Smooth muscle cell (in vitro differentiated cells): ENCODE results near the gene GMPPA. TPM values are rescaled to one million over a fixed set of nuclear protein-coding genes. Genes with fewer than 3 reads are reported as not detected.

ENCODE experiments used
- DNase-seq: peaks from one replicate; lab custom pipeline; 2025; ENCODE audit not compliant: unreplicated experiment; lab: John Stamatoyannopoulos, UW
- H2AFZ ChIP-seq: fragments of 200-600 bp; sonication (generic); 2 replicates; pipeline ENCODE4 v1.6.0; 2016; ENCODE audit warnings: antibody characterized with exemption, low read depth, mild to moderate bottlenecking
- H3F3A ChIP-seq: fragments of 200-600 bp; sonication (generic); 2 replicates; pipeline ENCODE4 v1.6.0; 2017; ENCODE audit warnings: antibody characterized with exemption, low read depth
- H3K27ac ChIP-seq: fragments of 200-600 bp; sonication (generic); 2 replicates; pipeline ENCODE4 v1.5.1; 2016; ENCODE audit warnings: low read depth, mild to moderate bottlenecking
- H3K27me3 ChIP-seq: fragments of 200-600 bp; sonication (generic); 2 replicates; pipeline ENCODE4 v1.6.1; 2016; ENCODE audit warnings: low read depth, mild to moderate bottlenecking
- H3K36me3 ChIP-seq: fragments of 200-600 bp; sonication (generic); 2 replicates; pipeline ENCODE4 v1.5.1; 2016; ENCODE audit warnings: low read depth
- H3K4me1 ChIP-seq: fragments of 200-600 bp; sonication (generic); 2 replicates; pipeline ENCODE4 v1.5.1; 2016; ENCODE audit warnings: low read depth
- H3K4me2 ChIP-seq: fragments of 200-600 bp; sonication (generic); 2 replicates; pipeline ENCODE4 v1.6.0; 2016; ENCODE audit warnings: mild to moderate bottlenecking
- H3K4me3 ChIP-seq: fragments of 200-600 bp; sonication (generic); 2 replicates; pipeline ENCODE4 v1.5.1; 2016; ENCODE audit warnings: mild to moderate bottlenecking
- H3K79me2 ChIP-seq: fragments of 200-600 bp; sonication (generic); 2 replicates; pipeline ENCODE4 v1.6.0; 2016; ENCODE audit warnings: low read depth, mild to moderate bottlenecking
- H3K9ac ChIP-seq: fragments of 200-600 bp; sonication (generic); 2 replicates; pipeline ENCODE4 v1.6.0; 2016; ENCODE audit warnings: low read depth
- H3K9me3 ChIP-seq: fragments of 200-600 bp; sonication (generic); replicated peaks from 2 replicates; pipeline ENCODE4 v1.5.1; 2016; ENCODE audit warnings: low read depth
- H4K20me1 ChIP-seq: fragments of 200-600 bp; sonication (generic); 2 replicates; pipeline ENCODE4 v1.6.0; 2016; ENCODE audit warnings: low read depth
- WGBS: methylation state at CpG from one replicate; pipeline ENCODE4 v1.1.7; 2016; ENCODE audit warnings: low lambda C conversion rate; 5-methylcytosine and 5-hydroxymethylcytosine counted together
- polyA plus RNA-seq: library from polyadenylated mRNA; unstranded; fragments of >200 nt; fragmentation: Nextera tagmentation; extraction: Ambion mirVana; gene quantifications from 2 replicates; pipeline ENCODE4 v1.2.1, GENCODE V29; 2016
- total RNA-seq: library from RNA; depleted of rRNA; stranded (reverse); fragments of >200 nt; gene quantifications from 2 replicates; pipeline ENCODE4 v1.2.3, GENCODE V29; 2014
- TF ChIP-seq, protein P1 (sequence below): fragments of 200-600 bp; sonication (generic); IDR thresholded peaks from 2 replicates; pipeline ENCODE4 v1.5.1; 2017; ENCODE audit warnings: borderline replicate concordance, mild to moderate bottlenecking, antibody characterized with exemption; ENCODE audit not compliant: insufficient read depth, poor library complexity, severe bottlenecking

GMPPA gene
- total and polyA plus RNA-seq, 2 experiments from 2014 or later: 59.3 to 81.7 TPM

GRCh38 chr2:219488149-219488843, 10.4 kb upstream of the GMPPA start:
- Histone ChIP-seq H3K36me3 (no peaks in the 10 kb centered on the region), H3K4me1 (peaks cover 25% of the 10 kb centered on the region), H3K9ac (no peak overlapping the region), H3K4me2 (no peak overlapping the region), H3K27ac (no peak overlapping the region), H4K20me1 (no peaks in the 10 kb centered on the region), H2AFZ (no peak overlapping the region), H3K79me2 (no peaks in the 10 kb centered on the region), H3K9me3 (no peaks in the 10 kb centered on the region), H3K4me3 (no peak overlapping the region), H3F3A (no peaks in the 10 kb centered on the region), H3K27me3 (peaks cover 32% of the 10 kb centered on the region)
- WGBS: 97% methylated on average over 15 of the region's 17 CpGs
- DNase-seq: no peak
- TF ChIP-seq, protein P1, sequence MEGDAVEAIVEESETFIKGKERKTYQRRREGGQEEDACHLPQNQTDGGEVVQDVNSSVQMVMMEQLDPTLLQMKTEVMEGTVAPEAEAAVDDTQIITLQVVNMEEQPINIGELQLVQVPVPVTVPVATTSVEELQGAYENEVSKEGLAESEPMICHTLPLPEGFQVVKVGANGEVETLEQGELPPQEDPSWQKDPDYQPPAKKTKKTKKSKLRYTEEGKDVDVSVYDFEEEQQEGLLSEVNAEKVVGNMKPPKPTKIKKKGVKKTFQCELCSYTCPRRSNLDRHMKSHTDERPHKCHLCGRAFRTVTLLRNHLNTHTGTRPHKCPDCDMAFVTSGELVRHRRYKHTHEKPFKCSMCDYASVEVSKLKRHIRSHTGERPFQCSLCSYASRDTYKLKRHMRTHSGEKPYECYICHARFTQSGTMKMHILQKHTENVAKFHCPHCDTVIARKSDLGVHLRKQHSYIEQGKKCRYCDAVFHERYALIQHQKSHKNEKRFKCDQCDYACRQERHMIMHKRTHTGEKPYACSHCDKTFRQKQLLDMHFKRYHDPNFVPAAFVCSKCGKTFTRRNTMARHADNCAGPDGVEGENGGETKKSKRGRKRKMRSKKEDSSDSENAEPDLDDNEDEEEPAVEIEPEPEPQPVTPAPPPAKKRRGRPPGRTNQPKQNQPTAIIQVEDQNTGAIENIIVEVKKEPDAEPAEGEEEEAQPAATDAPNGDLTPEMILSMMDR: no peak

DNA sequence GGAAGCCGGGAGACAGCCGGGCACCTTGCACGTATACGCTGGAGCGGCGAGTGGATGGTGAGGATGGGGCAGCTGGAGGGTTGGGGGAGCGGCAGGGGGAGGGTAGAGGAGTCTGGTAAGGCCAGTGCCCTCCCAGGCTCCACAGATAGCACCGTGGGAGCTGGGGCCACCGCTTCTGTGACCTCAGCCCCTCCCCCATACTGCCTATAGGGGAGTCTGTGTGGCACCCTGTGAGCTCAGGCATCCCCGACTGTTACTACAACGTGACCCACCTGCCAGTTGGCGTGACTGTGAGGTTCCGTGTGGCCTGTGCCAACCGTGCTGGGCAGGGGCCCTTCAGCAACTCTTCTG, 9.9 kb upstream of the GMPPA start:
- TF ChIP-seq, protein P1: no peak
- peaks cover 27% of the 10 kb centered on the region for H3K27me3 ChIP-seq
- H3F3A ChIP-seq: no peaks in the 10 kb centered on the region
- peaks cover 25% of the 10 kb centered on the region for H3K4me1 ChIP-seq
- H3K9ac ChIP-seq: no peak overlapping the region
- no peaks in the 10 kb centered on the region for H4K20me1 ChIP-seq
- H3K36me3 ChIP-seq: no peaks in the 10 kb centered on the region
- 96% methylated on average over 13 of the region's 14 CpGs for WGBS
- H3K4me3 ChIP-seq: no peak overlapping the region
- no peak overlapping the region for H3K27ac ChIP-seq
- H3K4me2 ChIP-seq: no peak overlapping the region
- H3K9me3 ChIP-seq: no peaks in the 10 kb centered on the region
- no peak overlapping the region for H2AFZ ChIP-seq
- H3K79me2 ChIP-seq: no peaks in the 10 kb centered on the region
- no peak for DNase-seq

GRCh38 chr2:219489315-219489714, 9.4 kb upstream of the GMPPA start:
- no peaks in the 10 kb centered on the region for H4K20me1 ChIP-seq
- H3K4me1 ChIP-seq: peaks cover 20% of the 10 kb centered on the region
- H3K27ac ChIP-seq: no peak overlapping the region
- no peak overlapping the region for H3K4me3 ChIP-seq
- no peak for DNase-seq
- no peaks in the 10 kb centered on the region for H3F3A ChIP-seq
- H3K9ac ChIP-seq: no peak overlapping the region
- TF ChIP-seq, protein P1: no peak
- peaks cover 22% of the 10 kb centered on the region for H3K27me3 ChIP-seq
- H3K9me3 ChIP-seq: no peaks in the 10 kb centered on the region
- no peaks in the 10 kb centered on the region for H3K79me2 ChIP-seq
- no peak overlapping the region for H3K4me2 ChIP-seq
- no peak overlapping the region for H2AFZ ChIP-seq
- no peaks in the 10 kb centered on the region for H3K36me3 ChIP-seq
- WGBS: 98% methylated on average over 7 of the region's 9 CpGs

DNA sequence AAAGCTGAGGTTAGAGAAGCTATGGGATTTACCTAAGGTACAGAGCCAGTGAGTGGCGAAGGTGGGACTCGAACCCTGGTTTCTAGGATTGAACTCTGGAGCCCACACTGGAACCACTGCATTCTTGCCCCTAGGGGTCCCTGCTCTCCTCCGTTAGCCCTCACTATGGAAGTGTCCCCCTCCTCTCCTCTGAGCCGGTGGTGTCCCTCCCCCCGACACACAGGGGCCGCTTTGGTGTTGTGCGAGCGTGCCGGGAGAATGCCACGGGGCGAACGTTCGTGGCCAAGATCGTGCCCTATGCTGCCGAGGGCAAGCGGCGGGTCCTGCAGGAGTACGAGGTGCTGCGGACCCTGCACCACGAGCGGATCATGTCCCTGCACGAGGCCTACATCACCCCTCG, 8.5 kb upstream of the GMPPA start:
- Histone ChIP-seq H3K27ac (no peak overlapping the region), H3K79me2 (no peaks in the 10 kb centered on the region), H3K4me3 (no peak overlapping the region), H3K9me3 (no peaks in the 10 kb centered on the region), H3K9ac (no peak overlapping the region), H3K4me2 (no peak overlapping the region), H3K27me3 (peaks cover 20% of the 10 kb centered on the region), H4K20me1 (no peaks in the 10 kb centered on the region), H3F3A (no peaks in the 10 kb centered on the region), H3K4me1 (peaks cover 11% of the 10 kb centered on the region), H2AFZ (no peak overlapping the region), H3K36me3 (no peaks in the 10 kb centered on the region)
- no peak for DNase-seq
- WGBS: 89% methylated on average over 23 of the region's 23 CpGs
- TF ChIP-seq, protein P1: peak; percentile 20
